GM12891 (cell line): ENCODE data around the gene CCDC24.

Experiments
- DNase-seq: peaks from one replicate; pipeline ENCODE4 v3.0.0; 2011; ENCODE audit warnings: low spot score; ENCODE audit not compliant: insufficient read length
- FAIRE-seq: peaks from 2 replicates; lab custom pipeline; 2011; peaks lifted over from hg19 to GRCh38; lab: Jason Lieb, UNC
- PAX5 ChIP-seq: IDR thresholded peaks from 2 replicates; pipeline ENCODE4 v1.6.1; 2011; ENCODE audit warnings: low read length, moderate library complexity, mild to moderate bottlenecking; ENCODE audit not compliant: insufficient read depth, severe bottlenecking
- POLR2A ChIP-seq: IDR thresholded peaks from 2 replicates; pipeline ENCODE4 v1.6.1; 2011; ENCODE audit warnings: low read depth, low read length, control low read depth
- POLR2AphosphoS5 ChIP-seq: IDR thresholded peaks from 2 replicates; pipeline ENCODE4 v1.6.1; 2011; ENCODE audit warnings: low read depth, low read length, control low read depth
- POU2F2 ChIP-seq: IDR thresholded peaks from 2 replicates; pipeline ENCODE4 v1.6.1; 2011; ENCODE audit warnings: low read depth, mild to moderate bottlenecking, control low read depth, low read length, moderate library complexity
- SPI1 ChIP-seq: IDR thresholded peaks from 2 replicates; pipeline ENCODE4 v1.6.1; 2011; ENCODE audit warnings: low read depth, low read length, control low read depth
- TAF1 ChIP-seq: IDR thresholded peaks from 2 replicates; pipeline ENCODE4 v1.6.1; 2011; ENCODE audit warnings: low read depth, low read length, control low read depth

CCDC24 gene

GRCh38 chr1:44019466-44019948 is 28.1 kb downstream of the CCDC24 start:
- DNase-seq (no peak), FAIRE-seq (no peak)
- TF ChIP-seq TAF1, result no peak
- no peak for TF ChIP-seq POLR2AphosphoS5
- TF ChIP-seq POU2F2, result no peak
- no peak for TF ChIP-seq SPI1
- no peak for TF ChIP-seq POLR2A
- TF ChIP-seq PAX5, result no peak

GRCh38 chr1:44020464-44020863 is 29.1 kb downstream of the CCDC24 start:
- TF ChIP-seq SPI1, result no peak
- no peak for TF ChIP-seq POU2F2
- TF ChIP-seq POLR2A, result no peak
- no peak for TF ChIP-seq TAF1
- TF ChIP-seq PAX5, result no peak
- TF ChIP-seq POLR2AphosphoS5, result no peak
- no peak for FAIRE-seq

GRCh38 chr1:44021156-44021555 is 29.8 kb downstream of the CCDC24 start:
- TF ChIP-seq SPI1 (no peak), POU2F2 (no peak), PAX5 (no peak), POLR2AphosphoS5 (no peak), POLR2A (no peak), TAF1 (no peak)
- DNase-seq, result no peak
- FAIRE-seq, result no peak

More at GRCh38 chr1:44020464-44020863, 29.1 kb downstream of the CCDC24 start:
- no peak for DNase-seq

GRCh38 chr1:44021581-44022321 is 30.4 kb downstream of the CCDC24 start:
- FAIRE-seq, result no peak
- TF ChIP-seq TAF1, result no peak
- no peak for DNase-seq

GRCh38 chr1:44024031-44024902 is 32.9 kb downstream of the CCDC24 start:
- no peak for TF ChIP-seq SPI1
- no peak for TF ChIP-seq POU2F2
- FAIRE-seq (no peak), DNase-seq (no peak)

- DNase-seq, result no peak
- FAIRE-seq, result no peak
- no peak for TF ChIP-seq POLR2AphosphoS5
- TF ChIP-seq POU2F2, result no peak
- TF ChIP-seq TAF1, result no peak
- TF ChIP-seq POLR2A, result no peak
- TF ChIP-seq PAX5, result no peak
- no peak for TF ChIP-seq SPI1
Measured at GRCh38 chr1:44024903-44025525, 33.6 kb downstream of the CCDC24 start.

GRCh38 chr1:44025816-44026215 is 34.4 kb downstream of the CCDC24 start:
- TF ChIP-seq POLR2A, result no peak
- TF ChIP-seq POU2F2, result no peak
- TF ChIP-seq SPI1, result no peak
- no peak for TF ChIP-seq TAF1
- no peak for TF ChIP-seq PAX5
- TF ChIP-seq POLR2AphosphoS5, result no peak
- FAIRE-seq (peak; percentile 62), DNase-seq (no peak)

- DNase-seq (no peak), FAIRE-seq (no peak)
- TF ChIP-seq POLR2AphosphoS5 (no peak), SPI1 (no peak), TAF1 (no peak), PAX5 (no peak), POU2F2 (no peak), POLR2A (no peak)
Measured at GRCh38 chr1:44027320-44027719, 35.9 kb downstream of the CCDC24 start.

GRCh38 chr1:44029260-44029910 is 38.0 kb downstream of the CCDC24 start:
- no peak for TF ChIP-seq POU2F2
- TF ChIP-seq TAF1, result no peak

More at GRCh38 chr1:44029260-44029910, 38.0 kb downstream of the CCDC24 start:
- no peak for DNase-seq
- no peak for FAIRE-seq
